Measurements from ENCODE around the gene RXRA. TPM values are rescaled to one million over a fixed set of nuclear protein-coding genes. Genes with fewer than 3 reads are reported as not detected.
A peak's percentile ranks its signal among the peaks of the same experiment; 100 is the strongest.

The RXRA gene
- total RNA-seq, 1 experiment from 2014 or later: 29.9 TPM

- no peak overlapping the region for H3T11ph ChIP-seq (ENCODE audit: low read length)
- no peak overlapping the region for H2AFZ ChIP-seq (ENCODE audit: low read length)
- H2BK15ac ChIP-seq (ENCODE audit: low read depth, low read length): no peak overlapping the region
- H3K27ac ChIP-seq (ENCODE audit: insufficient read length, low read depth, low read length): no peak overlapping the region
- no peaks in the 10 kb centered on the region for H3K9me3 ChIP-seq (ENCODE audit: control insufficient read depth, low read depth, low read length)
- no peaks in the 10 kb centered on the region for H4K20me1 ChIP-seq (ENCODE audit: control insufficient read depth, insufficient read depth, insufficient read length)
- H4K91ac ChIP-seq (ENCODE audit: insufficient read length, low read depth, low read length): no peak overlapping the region
- H3K79me1 ChIP-seq (ENCODE audit: insufficient read depth, low read depth, low read length, poor library complexity, severe bottlenecking): no peaks in the 10 kb centered on the region
- no peak overlapping the region for H2AK5ac ChIP-seq (ENCODE audit: insufficient read length, low read length)
- Mint-ChIP-seq H3K27me3 (ENCODE audit: low read depth) (no peaks in the 10 kb centered on the region), H3K36me3 (ENCODE audit: insufficient read depth in 1 of 3, low read depth in 3 of 3) (no peaks in the 10 kb centered on the region; a peak in 1 of 7 replicates), H3K27ac (peak overlapping the region in 2 of 3 experiments; percentile 72 to 77; a peak in 3 of 7 replicates), H3K4me1 (peaks cover 0 to 13% of the 10 kb centered on the region in 2 experiments; a peak in 3 of 4 replicates), H3K4me3 (no peak overlapping the region), H3K9me3 (no peaks in the 10 kb centered on the region)
- H3K23ac ChIP-seq (ENCODE audit: insufficient read length, low read depth, low read length): no peak overlapping the region
- no peaks in the 10 kb centered on the region for H3K23me2 ChIP-seq (ENCODE audit: insufficient read length, low read depth, low read length, poor library complexity, severe bottlenecking)
- no peak overlapping the region for H2BK12ac ChIP-seq (ENCODE audit: insufficient read length, low read depth, low read length)
- no peak overlapping the region for H4K8ac ChIP-seq (replicated peaks; ENCODE audit: insufficient read length, low read depth, low read length)
- H3K79me2 ChIP-seq (ENCODE audit: insufficient read depth, low read length): peaks cover 3% of the 10 kb centered on the region; the same call in 1 of the 2 replicates
- H2BK120ac ChIP-seq (ENCODE audit: low read depth, low read length, poor library complexity, severe bottlenecking): no peak overlapping the region
- H3K27me3 ChIP-seq (ENCODE audit: insufficient read depth, low read length): no peaks in the 10 kb centered on the region
- no peak overlapping the region for H2BK5ac ChIP-seq (ENCODE audit: insufficient read length, low read length)
- H3K18ac ChIP-seq (ENCODE audit: insufficient read length, low read depth, low read length): no peak overlapping the region
- no peak for TF ChIP-seq CTCF (conservative IDR thresholded peaks at IDR 0.05)
- no peak overlapping the region for H3K9ac ChIP-seq (ENCODE audit: extremely low read depth, insufficient read length, low read length)
- H3K4me2 ChIP-seq (ENCODE audit: insufficient read depth, insufficient read length, low read length): no peak overlapping the region
- no peak overlapping the region; the same call in 1 of the 2 replicates for H3K14ac ChIP-seq (ENCODE audit: insufficient read depth, low read length)
- H3K4ac ChIP-seq (ENCODE audit: low read depth, low read length): no peak overlapping the region
- no peak for DNase-seq
- H3K56ac ChIP-seq (ENCODE audit: insufficient read length, low read depth, low read length): no peak overlapping the region
- H4K5ac ChIP-seq (ENCODE audit: insufficient read length, low read depth, low read length): no peak overlapping the region
- no CpG with 5 or more reads among the region's 16 CpGs for WGBS (ENCODE audit: extremely low coverage, insufficient read length, low lambda C conversion rate)
- no peak overlapping the region for H2BK20ac ChIP-seq (ENCODE audit: low read depth, low read length, poor library complexity, severe bottlenecking)
- no peaks in the 10 kb centered on the region for H3K4me1 ChIP-seq (ENCODE audit: insufficient read depth, low read length)
Measured at GRCh38 chr9:134370638-134371037, 44.4 kb downstream of the RXRA start.
